Karpas-422 (cell line): ENCODE data around the gene ARID3B. TPM values are rescaled to one million over a fixed set of nuclear protein-coding genes. Genes with fewer than 3 reads are reported as not detected.
A peak's percentile ranks its signal among the peaks of the same experiment; 100 is the strongest.
"Not testable (repeated sequence)": the region's sequence is repeated elsewhere in the genome, so short reads cannot be mapped to it uniquely, and the experiment has no call there.

Experiments
- DNase-seq: peaks from one replicate; pipeline ENCODE4 v3.0.0-alpha.2; 2015
- H2AFZ ChIP-seq: fragments of 200-600 bp; sonication (generic); 2 replicates; pipeline ENCODE4 v1.6.1; 2014; ENCODE audit warnings: antibody characterized with exemption, low read length, mixed read lengths
- H3K27ac ChIP-seq: fragments of 200-600 bp; sonication (generic); 2 replicates; pipeline ENCODE4 v1.5.1; 2014; ENCODE audit warnings: mild to moderate bottlenecking, low read length, moderate library complexity
- H3K27me3 ChIP-seq: fragments of 200-600 bp; sonication (generic); 2 replicates; pipeline ENCODE4 v1.6.1; 2014; ENCODE audit warnings: low read length, mixed read lengths
- H3K36me3 ChIP-seq: fragments of 200-600 bp; sonication (generic); 2 replicates; pipeline ENCODE4 v1.6.1; 2014; ENCODE audit warnings: low read length, mixed read lengths; ENCODE audit not compliant: insufficient read depth
- H3K4me1 ChIP-seq: fragments of 200-600 bp; sonication (generic); 2 replicates; pipeline ENCODE4 v1.6.1; 2014; ENCODE audit warnings: mild to moderate bottlenecking, low read length, mixed read lengths
- H3K4me2 ChIP-seq: fragments of 200-600 bp; sonication (generic); 2 replicates; pipeline ENCODE4 v1.6.1; 2014; ENCODE audit warnings: low read length, low read depth, mild to moderate bottlenecking; ENCODE audit not compliant: poor library complexity, severe bottlenecking
- H3K4me3 ChIP-seq: fragments of 200-600 bp; sonication (generic); 2 replicates; pipeline ENCODE4 v1.5.1; 2014; ENCODE audit warnings: mild to moderate bottlenecking, antibody characterized with exemption, low read length, mixed read lengths
- H3K79me2 ChIP-seq: fragments of 200-600 bp; sonication (generic); 2 replicates; pipeline ENCODE4 v1.6.1; 2014; ENCODE audit warnings: mild to moderate bottlenecking, low read length, mixed read lengths
- H3K9ac ChIP-seq: fragments of 200-600 bp; sonication (generic); 2 replicates; pipeline ENCODE4 v1.6.0; 2014; ENCODE audit warnings: low read length
- H3K9me2 ChIP-seq: fragments of 200-600 bp; sonication (generic), shearing (Covaris generic); replicated peaks from 2 replicates; pipeline ENCODE4 v1.6.0; 2014; ENCODE audit warnings: mild to moderate bottlenecking, low read length, moderate library complexity; ENCODE audit not compliant: insufficient read depth
- H3K9me3 ChIP-seq: fragments of 300-700, 200-600 bp; sonication (generic); 2 replicates; pipeline ENCODE4 v1.6.1; 2014; ENCODE audit warnings: low read length, mixed read lengths
- H4K20me1 ChIP-seq: fragments of 200-600 bp; sonication (generic); 2 replicates; pipeline ENCODE4 v1.6.1; 2014; ENCODE audit warnings: mild to moderate bottlenecking, antibody characterized with exemption, low read length, low read depth; ENCODE audit not compliant: insufficient read depth
- total RNA-seq: library from RNA; depleted of rRNA; stranded (reverse); fragments of >200 nt; shearing (Covaris generic); gene quantifications from 2 replicates; pipeline ENCODE4 v1.2.3, GENCODE V29; 2014; ENCODE audit warnings: low replicate concordance

ARID3B gene
- total RNA-seq, 1 experiment from 2014 or later, result 9.6 TPM

DNA sequence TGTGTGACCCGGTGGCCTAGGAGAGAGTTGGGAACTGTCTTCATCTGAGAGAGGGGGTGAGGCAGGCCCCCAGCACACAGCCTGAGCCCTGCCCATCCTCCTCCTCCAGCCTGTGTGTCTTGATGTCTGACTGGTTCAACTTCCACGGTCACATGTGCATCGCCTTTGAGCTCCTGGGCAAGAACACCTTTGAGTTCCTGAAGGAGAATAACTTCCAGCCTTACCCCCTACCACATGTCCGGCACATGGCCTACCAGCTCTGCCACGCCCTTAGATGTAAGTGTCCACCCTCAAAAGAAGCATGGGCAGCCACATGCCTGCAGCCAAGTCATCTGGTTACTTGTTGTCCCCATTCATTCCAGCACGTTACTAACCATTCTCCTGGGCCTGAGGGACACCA lies 84.7 kb downstream of the ARID3B start:
- no peaks in the 10 kb centered on the region for H3K27me3 ChIP-seq
- H3K27ac ChIP-seq, result no peak overlapping the region
- no peak overlapping the region for H3K9ac ChIP-seq
- peaks cover 47% of the 10 kb centered on the region for H4K20me1 ChIP-seq
- no peak overlapping the region for H3K4me3 ChIP-seq
- no peak overlapping the region for H2AFZ ChIP-seq
- peaks cover 51% of the 10 kb centered on the region; the same call in 1 of the 2 replicates for H3K36me3 ChIP-seq
- H3K4me1 ChIP-seq, result peaks cover 36% of the 10 kb centered on the region
- H3K79me2 ChIP-seq, result peaks cover 29% of the 10 kb centered on the region
- H3K4me2 ChIP-seq, result no peak overlapping the region
- H3K9me3 ChIP-seq, result no peaks in the 10 kb centered on the region
- no peak for DNase-seq
- H3K9me2 ChIP-seq, result no peaks in the 10 kb centered on the region

- Histone ChIP-seq H3K4me2 (no peak overlapping the region), H4K20me1 (peaks cover 42% of the 10 kb centered on the region), H3K4me1 (peaks cover 36% of the 10 kb centered on the region)
These were observed 85.3 kb downstream of the ARID3B start for GRCh38 chr15:74626336-74626735.

DNA sequence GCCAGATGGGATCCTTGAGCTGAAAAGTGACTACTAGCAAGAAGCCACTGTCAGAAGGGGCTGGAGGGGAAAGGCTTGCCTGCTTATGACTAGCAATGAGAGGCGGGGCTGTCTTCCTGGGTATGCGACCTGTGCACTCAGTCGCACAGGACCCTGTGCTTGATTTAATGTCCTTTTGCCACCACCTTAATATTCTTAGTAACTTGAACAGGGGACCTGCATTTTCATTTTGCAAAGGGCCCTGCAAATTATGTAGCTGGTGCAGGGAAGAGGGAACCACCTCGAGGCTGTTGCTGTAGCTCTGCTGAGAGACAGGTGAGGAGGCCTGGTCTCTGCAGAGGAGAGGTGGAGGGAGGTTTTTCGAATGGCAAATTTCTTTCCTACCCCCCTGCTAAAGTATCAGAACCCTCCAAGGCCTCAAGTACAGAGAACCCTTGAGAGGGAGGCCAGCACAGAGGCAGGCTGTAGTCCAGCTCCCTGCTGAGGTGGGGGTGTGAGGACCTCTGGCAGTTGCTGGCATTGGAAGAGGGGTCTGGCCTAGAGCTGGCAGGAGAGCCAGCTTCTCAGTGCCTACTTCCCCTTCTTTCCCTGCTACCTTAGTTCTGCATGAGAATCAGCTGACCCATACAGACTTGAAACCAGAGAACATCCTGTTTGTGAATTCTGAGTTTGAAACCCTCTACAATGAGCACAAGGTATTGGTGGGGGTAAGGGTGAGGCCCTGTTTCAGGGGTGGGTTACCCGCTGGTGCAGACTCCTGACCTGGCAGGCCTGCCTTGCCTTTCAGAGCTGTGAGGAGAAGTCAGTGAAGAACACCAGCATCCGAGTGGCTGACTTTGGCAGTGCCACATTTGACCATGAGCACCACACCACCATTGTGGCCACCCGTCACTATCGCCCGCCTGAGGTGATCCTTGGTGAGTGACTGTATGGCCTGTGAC lies 86.0 kb downstream of the ARID3B start:
- Histone ChIP-seq H3K36me3 (peaks cover 42% of the 10 kb centered on the region; the same call in 1 of the 2 replicates), H4K20me1 (peaks cover 35% of the 10 kb centered on the region), H3K9ac (peak overlapping the region; percentile 34; the same call in 1 of the 2 replicates), H3K9me3 (no peaks in the 10 kb centered on the region), H3K4me3 (no peak overlapping the region), H3K79me2 (peaks cover 16% of the 10 kb centered on the region), H3K27me3 (no peaks in the 10 kb centered on the region), H3K27ac (peak overlapping the region; percentile 48), H3K4me2 (no peak overlapping the region), H3K9me2 (no peaks in the 10 kb centered on the region), H3K4me1 (peaks cover 36% of the 10 kb centered on the region), H2AFZ (no peak overlapping the region)
- peak; percentile 66 for DNase-seq

More at GRCh38 chr15:74626336-74626735, 85.3 kb downstream of the ARID3B start:
- no peak for DNase-seq
- Histone ChIP-seq H3K9ac (peak overlapping the region; percentile 20; the same call in 1 of the 2 replicates), H3K4me3 (no peak overlapping the region), H3K9me3 (no peaks in the 10 kb centered on the region), H2AFZ (no peak overlapping the region), H3K27ac (peak overlapping the region; percentile 48; the same call in 1 of the 2 replicates), H3K36me3 (peaks cover 48% of the 10 kb centered on the region; the same call in 1 of the 2 replicates), H3K79me2 (peaks cover 22% of the 10 kb centered on the region), H3K9me2 (no peaks in the 10 kb centered on the region), H3K27me3 (no peaks in the 10 kb centered on the region)

DNA sequence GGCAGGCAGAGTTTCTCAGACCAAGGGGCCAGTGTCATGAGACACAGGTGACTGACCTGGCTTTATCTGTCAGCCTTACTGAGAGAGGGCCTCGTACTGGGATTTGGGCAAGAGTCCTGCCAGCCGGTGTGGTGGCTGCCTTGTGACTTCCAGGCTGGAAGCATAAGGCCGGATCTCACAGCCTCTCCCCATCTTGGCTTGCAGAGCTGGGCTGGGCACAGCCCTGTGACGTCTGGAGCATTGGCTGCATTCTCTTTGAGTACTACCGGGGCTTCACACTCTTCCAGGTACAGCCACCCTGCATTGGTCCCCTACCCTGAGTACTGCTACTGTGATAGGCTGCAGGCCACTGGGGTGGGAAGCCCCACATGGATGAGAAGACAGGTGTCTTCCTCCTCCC lies 86.7 kb downstream of the ARID3B start:
- no peak overlapping the region for H2AFZ ChIP-seq
- H3K36me3 ChIP-seq, result peaks cover 39% of the 10 kb centered on the region; the same call in 1 of the 2 replicates
- no peaks in the 10 kb centered on the region for H3K9me2 ChIP-seq
- H3K27ac ChIP-seq, result peak overlapping the region; percentile 48; the same call in 1 of the 2 replicates
- H3K9ac ChIP-seq, result no peak overlapping the region
- H4K20me1 ChIP-seq, result peaks cover 27% of the 10 kb centered on the region
- H3K4me2 ChIP-seq, result no peak overlapping the region
- H3K4me1 ChIP-seq, result peaks cover 36% of the 10 kb centered on the region
- H3K9me3 ChIP-seq, result no peaks in the 10 kb centered on the region
- peaks cover 8% of the 10 kb centered on the region for H3K79me2 ChIP-seq
- DNase-seq, result no peak
- H3K4me3 ChIP-seq, result no peak overlapping the region
- no peaks in the 10 kb centered on the region for H3K27me3 ChIP-seq

DNA sequence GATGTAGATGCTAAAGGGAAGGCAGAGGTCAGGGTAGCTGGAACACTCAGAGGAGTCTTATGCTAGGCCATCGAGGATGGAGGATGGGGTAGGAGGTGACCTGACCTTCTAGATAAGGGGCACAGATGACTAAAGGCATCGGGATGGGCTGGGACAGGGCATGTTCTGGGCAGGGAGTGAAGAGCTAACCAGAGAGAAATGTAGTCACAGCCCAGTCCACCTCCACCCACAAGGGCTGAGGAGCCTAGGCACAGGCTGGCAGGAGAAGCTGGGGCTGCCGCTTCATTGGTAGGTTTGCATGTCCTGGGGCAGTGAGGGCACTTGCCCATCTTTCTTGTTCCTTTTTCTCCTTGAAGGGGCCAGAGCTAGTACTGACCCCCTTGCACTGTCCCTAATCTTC lies 87.2 kb downstream of the ARID3B start:
- no peak for DNase-seq
- H3K9me2 ChIP-seq, result no peaks in the 10 kb centered on the region
- peak overlapping the region; percentile 48; the same call in 1 of the 2 replicates for H3K27ac ChIP-seq
- H3K9me3 ChIP-seq, result no peaks in the 10 kb centered on the region
- H3K79me2 ChIP-seq, result peaks cover 4% of the 10 kb centered on the region; the same call in 1 of the 2 replicates
- H3K36me3 ChIP-seq, result peaks cover 39% of the 10 kb centered on the region; the same call in 1 of the 2 replicates
- H3K9ac ChIP-seq, result no peak overlapping the region
- H3K4me1 ChIP-seq, result peaks cover 36% of the 10 kb centered on the region
- peaks cover 26% of the 10 kb centered on the region for H4K20me1 ChIP-seq
- no peak overlapping the region for H3K4me3 ChIP-seq
- no peak overlapping the region for H2AFZ ChIP-seq
- no peaks in the 10 kb centered on the region for H3K27me3 ChIP-seq
- no peak overlapping the region for H3K4me2 ChIP-seq

- no peaks in the 10 kb centered on the region for H3K27me3 ChIP-seq
- peaks cover 38% of the 10 kb centered on the region; the same call in 1 of the 2 replicates for H3K36me3 ChIP-seq
- H3K9me3 ChIP-seq, result no peaks in the 10 kb centered on the region
- no peak overlapping the region for H3K27ac ChIP-seq
- no peaks in the 10 kb centered on the region for H3K9me2 ChIP-seq
- peaks cover 36% of the 10 kb centered on the region for H3K4me1 ChIP-seq
- 0 out of 2 replicates have a peak overlapping the region, but pooled peaks have one; percentile 8 for H3K9ac ChIP-seq
- H3K4me3 ChIP-seq, result no peak overlapping the region
- no peak overlapping the region for H3K4me2 ChIP-seq
- no peak overlapping the region for H2AFZ ChIP-seq
- H3K79me2 ChIP-seq, result no peaks in the 10 kb centered on the region; the same call in 1 of the 2 replicates
- H4K20me1 ChIP-seq, result peaks cover 21% of the 10 kb centered on the region
- DNase-seq, result no peak
These were observed 87.9 kb downstream of the ARID3B start for GRCh38 chr15:74628949-74629348.

DNA sequence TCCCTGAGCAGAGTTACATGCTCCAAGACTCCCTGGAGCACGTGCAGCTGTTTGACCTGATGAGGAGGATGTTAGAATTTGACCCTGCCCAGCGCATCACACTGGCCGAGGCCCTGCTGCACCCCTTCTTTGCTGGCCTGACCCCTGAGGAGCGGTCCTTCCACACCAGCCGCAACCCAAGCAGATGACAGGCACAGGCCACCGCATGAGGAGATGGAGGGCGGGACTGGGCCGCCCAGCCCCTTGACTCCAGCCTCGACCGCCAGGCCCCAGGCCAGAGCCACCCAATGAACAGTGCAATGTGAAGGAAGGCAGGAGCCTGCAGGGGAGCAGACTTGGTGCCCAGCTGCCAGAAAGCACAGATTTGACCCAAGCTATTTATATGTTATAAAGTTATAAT lies 88.7 kb downstream of the ARID3B start:
- not testable (repeated sequence) for H3K79me2 ChIP-seq, H3K9me2 ChIP-seq, DNase-seq, H3K4me3 ChIP-seq, H3K4me2 ChIP-seq, H2AFZ ChIP-seq, H3K9ac ChIP-seq, H3K9me3 ChIP-seq, H3K27me3 ChIP-seq
- Histone ChIP-seq H3K27ac (peak overlapping the region; percentile 61), H4K20me1 (peaks cover 19% of the 10 kb centered on the region; the same call in 1 of the 2 replicates), H3K4me1 (peaks cover 36% of the 10 kb centered on the region), H3K36me3 (peaks cover 30% of the 10 kb centered on the region; the same call in 1 of the 2 replicates)
